Measurements from ENCODE around the gene ORAI2.
"Not testable (repeated sequence)": the region's sequence is repeated elsewhere in the genome, so short reads cannot be mapped to it uniquely, and the experiment has no call there.

Gene ORAI2

GRCh38 chr7:102404862-102405188 is 28.6 kb upstream of the ORAI2 start:
- H3K4me3 Mint-ChIP-seq; ATAC-seq (replicated peaks); H3K27ac Mint-ChIP-seq; H3K27me3 Mint-ChIP-seq; DNase-seq; H3K9me3 Mint-ChIP-seq: not testable (repeated sequence)
- Mint-ChIP-seq H3K4me1 (peaks cover 18 to 34% of the 10 kb centered on the region in 2 donors), H3K36me3 (peaks cover 43 to 60% of the 10 kb centered on the region in 2 donors)

- Mint-ChIP-seq H3K9me3 (peaks cover 6 to 7% of the 10 kb centered on the region in 2 donors), H3K4me1 (peaks cover 27 to 58% of the 10 kb centered on the region in 2 donors), H3K36me3 (peaks cover 49 to 71% of the 10 kb centered on the region in 2 donors), H3K27ac (peak overlapping the region; percentile 91), H3K4me3 (peak overlapping the region in 1 of 2 donors; percentile 33), H3K27me3 (no peaks in the 10 kb centered on the region)
- DNase-seq (no peak), ATAC-seq (replicated peaks) (peak; percentile 5 to 12)
These were observed 25.5 kb upstream of the ORAI2 start for GRCh38 chr7:102407910-102408309.

GRCh38 chr7:102408530-102408929 is 24.8 kb upstream of the ORAI2 start:
- DNase-seq, H3K27me3 Mint-ChIP-seq, H3K9me3 Mint-ChIP-seq: not testable (repeated sequence)
- peak; percentile 81 to 87 for ATAC-seq (replicated peaks)
- Mint-ChIP-seq H3K4me3 (peak overlapping the region; percentile 33 to 43), H3K4me1 (peaks cover 28 to 62% of the 10 kb centered on the region in 2 donors), H3K36me3 (peaks cover 51 to 71% of the 10 kb centered on the region in 2 donors), H3K27ac (peak overlapping the region; percentile 91)

GRCh38 chr7:102409340-102409739 is 24.0 kb upstream of the ORAI2 start:
- DNase-seq = no peak
- H3K27ac Mint-ChIP-seq = peak overlapping the region; percentile 91
- no peak for ATAC-seq (replicated peaks)

GRCh38 chr7:102410123-102410522 is 23.3 kb upstream of the ORAI2 start:
- no peaks in the 10 kb centered on the region for H3K27me3 Mint-ChIP-seq
- H3K9me3 Mint-ChIP-seq = peaks cover 6 to 7% of the 10 kb centered on the region in 2 donors
- DNase-seq = no peak
- H3K27ac Mint-ChIP-seq = peak overlapping the region; percentile 90
- peaks cover 53 to 65% of the 10 kb centered on the region in 2 donors for H3K36me3 Mint-ChIP-seq
- peak; percentile 34 to 40 for ATAC-seq (replicated peaks)
- peaks cover 33 to 58% of the 10 kb centered on the region in 2 donors for H3K4me1 Mint-ChIP-seq
- peak overlapping the region; percentile 11 to 62 for H3K4me3 Mint-ChIP-seq

More at GRCh38 chr7:102409340-102409739, 24.0 kb upstream of the ORAI2 start:
- H3K27me3 Mint-ChIP-seq = no peaks in the 10 kb centered on the region
- peaks cover 31 to 59% of the 10 kb centered on the region in 2 donors for H3K4me1 Mint-ChIP-seq
- peaks cover 6 to 7% of the 10 kb centered on the region in 2 donors for H3K9me3 Mint-ChIP-seq
- H3K4me3 Mint-ChIP-seq = peak overlapping the region in 1 of 2 donors; percentile 30
- H3K36me3 Mint-ChIP-seq = peaks cover 51 to 66% of the 10 kb centered on the region in 2 donors

GRCh38 chr7:102410918-102411317 is 22.5 kb upstream of the ORAI2 start:
- H3K36me3 Mint-ChIP-seq = peaks cover 61 to 68% of the 10 kb centered on the region in 2 donors
- H3K27me3 Mint-ChIP-seq = no peaks in the 10 kb centered on the region
- no peak overlapping the region for H3K4me3 Mint-ChIP-seq
- peak overlapping the region; percentile 90 for H3K27ac Mint-ChIP-seq
- ATAC-seq (replicated peaks) (no peak), DNase-seq (no peak)
- peaks cover 6 to 7% of the 10 kb centered on the region in 2 donors for H3K9me3 Mint-ChIP-seq
- H3K4me1 Mint-ChIP-seq = peaks cover 40 to 66% of the 10 kb centered on the region in 2 donors

- H3K27ac Mint-ChIP-seq = no peak overlapping the region
- DNase-seq (no peak), ATAC-seq (replicated peaks) (no peak)
- no peaks in the 10 kb centered on the region for H3K27me3 Mint-ChIP-seq
- H3K36me3 Mint-ChIP-seq = peaks cover 67 to 68% of the 10 kb centered on the region in 2 donors
- H3K4me3 Mint-ChIP-seq = no peak overlapping the region
- H3K9me3 Mint-ChIP-seq = peaks cover 6 to 8% of the 10 kb centered on the region in 2 donors
- peaks cover 50 to 78% of the 10 kb centered on the region in 2 donors for H3K4me1 Mint-ChIP-seq
These were observed 20.8 kb upstream of the ORAI2 start for GRCh38 chr7:102412548-102412947.

- no peak overlapping the region for H3K27ac Mint-ChIP-seq
- ATAC-seq (replicated peaks) (no peak), DNase-seq (no peak)
- peaks cover 45 to 78% of the 10 kb centered on the region in 2 donors for H3K4me1 Mint-ChIP-seq
- H3K4me3 Mint-ChIP-seq = no peak overlapping the region
- H3K27me3 Mint-ChIP-seq = no peaks in the 10 kb centered on the region
- H3K36me3 Mint-ChIP-seq = peaks cover 61 to 65% of the 10 kb centered on the region in 2 donors
- peaks cover 6 to 8% of the 10 kb centered on the region in 2 donors for H3K9me3 Mint-ChIP-seq
These were observed 20.3 kb upstream of the ORAI2 start for GRCh38 chr7:102413091-102413490.

GRCh38 chr7:102413611-102414010 is 19.8 kb upstream of the ORAI2 start:
- H3K4me1 Mint-ChIP-seq = peaks cover 44 to 78% of the 10 kb centered on the region in 2 donors
- no peak overlapping the region for H3K27ac Mint-ChIP-seq
- ATAC-seq (replicated peaks) (no peak), DNase-seq (no peak)
- no peak overlapping the region for H3K4me3 Mint-ChIP-seq
- H3K27me3 Mint-ChIP-seq = no peaks in the 10 kb centered on the region
- peaks cover 60 to 61% of the 10 kb centered on the region in 2 donors for H3K36me3 Mint-ChIP-seq
- H3K9me3 Mint-ChIP-seq = peaks cover 6 to 8% of the 10 kb centered on the region in 2 donors

- H3K36me3 Mint-ChIP-seq = peaks cover 46 to 53% of the 10 kb centered on the region in 2 donors
- peak; percentile 71 to 79 for ATAC-seq (replicated peaks)
- peak; percentile 46 for DNase-seq
- H3K27me3 Mint-ChIP-seq = no peaks in the 10 kb centered on the region
- H3K9me3 Mint-ChIP-seq = peaks cover 0 to 1% of the 10 kb centered on the region in 2 donors
- H3K27ac Mint-ChIP-seq = peak overlapping the region; percentile 96
- H3K4me1 Mint-ChIP-seq = peaks cover 47 to 78% of the 10 kb centered on the region in 2 donors
- H3K4me3 Mint-ChIP-seq = peak overlapping the region; percentile 74 to 76
These were observed 17.6 kb upstream of the ORAI2 start for GRCh38 chr7:102415685-102416225.

- ATAC-seq (replicated peaks) (peak; percentile 45 to 61), DNase-seq (peak; percentile 17)
- Mint-ChIP-seq H3K36me3 (peaks cover 44 to 52% of the 10 kb centered on the region in 2 donors), H3K9me3 (peaks cover 0 to 1% of the 10 kb centered on the region in 2 donors), H3K4me3 (peak overlapping the region; percentile 74 to 76), H3K4me1 (peaks cover 52 to 82% of the 10 kb centered on the region in 2 donors), H3K27ac (peak overlapping the region; percentile 96), H3K27me3 (no peaks in the 10 kb centered on the region)
These were observed 17.0 kb upstream of the ORAI2 start for GRCh38 chr7:102416406-102416805.

- Mint-ChIP-seq H3K27ac (peak overlapping the region; percentile 96), H3K27me3 (no peaks in the 10 kb centered on the region), H3K4me3 (peak overlapping the region; percentile 29 to 52), H3K4me1 (peaks cover 48 to 76% of the 10 kb centered on the region in 2 donors), H3K36me3 (peaks cover 38 to 48% of the 10 kb centered on the region in 2 donors), H3K9me3 (peaks cover 0 to 1% of the 10 kb centered on the region in 2 donors)
- ATAC-seq (replicated peaks) (peak; percentile 37 to 54), DNase-seq (peak; percentile 24)
These were observed 16.3 kb upstream of the ORAI2 start for GRCh38 chr7:102417105-102417504.

GRCh38 chr7:102418592-102418991 is 14.8 kb upstream of the ORAI2 start:
- H3K27me3 Mint-ChIP-seq = no peaks in the 10 kb centered on the region
- H3K4me3 Mint-ChIP-seq = no peak overlapping the region

GRCh38 chr7:102421706-102422240 is 11.6 kb upstream of the ORAI2 start:
- no peak for ATAC-seq (replicated peaks)
- Mint-ChIP-seq H3K4me3 (no peak overlapping the region), H3K9me3 (peaks cover 0 to 1% of the 10 kb centered on the region in 2 donors), H3K4me1 (peaks cover 61 to 84% of the 10 kb centered on the region in 2 donors), H3K27me3 (no peaks in the 10 kb centered on the region), H3K27ac (peak overlapping the region; percentile 83), H3K36me3 (peaks cover 31 to 56% of the 10 kb centered on the region in 2 donors)
- DNase-seq = no peak

More at GRCh38 chr7:102418592-102418991, 14.8 kb upstream of the ORAI2 start:
- no peak for DNase-seq
- Mint-ChIP-seq H3K36me3 (peaks cover 35 to 45% of the 10 kb centered on the region in 2 donors), H3K4me1 (peaks cover 48 to 72% of the 10 kb centered on the region in 2 donors), H3K9me3 (peaks cover 0 to 1% of the 10 kb centered on the region in 2 donors), H3K27ac (peak overlapping the region; percentile 16)
- ATAC-seq (replicated peaks) = peak in 1 of 2 donors; percentile 31

GRCh38 chr7:102424129-102424551 is 9.2 kb upstream of the ORAI2 start:
- Mint-ChIP-seq H3K27ac (peak overlapping the region; percentile 100), H3K9me3 (no peaks in the 10 kb centered on the region), H3K36me3 (peaks cover 25 to 49% of the 10 kb centered on the region in 2 donors), H3K4me3 (peak overlapping the region; percentile 83), H3K27me3 (no peaks in the 10 kb centered on the region), H3K4me1 (peaks cover 57 to 77% of the 10 kb centered on the region in 2 donors)
- DNase-seq (no peak), ATAC-seq (replicated peaks) (no peak)

Measured in stimulated activated naive B cell treated with anti-CD40 and anti-IgM and Interleukin-4, amounts not matched to agents 10 μg/mL and 1 μg/mL and 100 μg/mL, for 72 hours (primary cell).